HG03103 (cell line): Measurements from ENCODE around the gene CIART.

ENCODE experiments used
- ATAC-seq: cut with Tn5 transposase; IDR thresholded peaks from one replicate; pipeline ENCODE4 v1.9.1; 2021; ENCODE audit warnings: low read depth; ENCODE audit not compliant: unreplicated experiment

CIART gene

GRCh38 chr1:150259758-150260669 is 22.3 kb upstream of the CIART start:
- ATAC-seq: no peak

DNA sequence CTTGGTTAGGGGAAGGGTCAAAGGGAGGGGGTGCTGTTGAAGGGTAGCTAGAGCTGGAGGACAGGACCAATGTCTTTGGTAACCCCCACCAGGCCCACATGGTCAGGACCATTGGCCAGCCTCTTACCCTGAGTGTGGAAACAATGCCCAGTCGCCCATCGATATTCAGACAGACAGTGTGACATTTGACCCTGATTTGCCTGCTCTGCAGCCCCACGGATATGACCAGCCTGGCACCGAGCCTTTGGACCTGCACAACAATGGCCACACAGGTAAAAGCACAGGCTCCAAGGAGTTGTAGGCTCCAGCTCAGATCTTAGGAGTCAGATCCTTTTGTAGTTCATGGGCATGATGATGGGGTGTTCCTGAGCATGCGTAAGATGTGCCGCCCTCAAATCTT is 21.0 kb upstream of the CIART start:
- ATAC-seq: no peak

- ATAC-seq: no peak
Observed at GRCh38 chr1:150262388-150263320, 19.7 kb upstream of the CIART start.

- ATAC-seq: no peak
Observed at GRCh38 chr1:150263549-150263948, 18.8 kb upstream of the CIART start.

DNA sequence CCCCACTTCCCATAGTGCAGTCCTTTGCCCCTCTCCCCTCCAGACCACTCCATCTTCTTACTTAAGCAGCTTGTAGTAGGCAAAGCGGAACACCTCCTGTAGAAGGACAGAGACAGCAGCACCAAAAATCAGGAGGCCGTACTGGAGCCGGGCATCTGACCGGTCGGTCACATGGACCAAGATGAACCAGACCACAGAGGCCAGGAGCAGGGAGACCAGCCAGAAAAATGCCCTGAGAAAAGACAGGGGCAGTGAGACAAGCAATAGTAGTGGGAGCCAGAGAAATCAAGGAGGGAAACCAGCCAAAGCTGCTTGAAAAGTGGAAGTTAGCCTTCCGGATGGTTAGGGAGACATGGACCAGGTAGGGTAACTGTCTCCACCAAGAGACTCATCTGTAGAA is 14.5 kb upstream of the CIART start:
- no peak for ATAC-seq

DNA sequence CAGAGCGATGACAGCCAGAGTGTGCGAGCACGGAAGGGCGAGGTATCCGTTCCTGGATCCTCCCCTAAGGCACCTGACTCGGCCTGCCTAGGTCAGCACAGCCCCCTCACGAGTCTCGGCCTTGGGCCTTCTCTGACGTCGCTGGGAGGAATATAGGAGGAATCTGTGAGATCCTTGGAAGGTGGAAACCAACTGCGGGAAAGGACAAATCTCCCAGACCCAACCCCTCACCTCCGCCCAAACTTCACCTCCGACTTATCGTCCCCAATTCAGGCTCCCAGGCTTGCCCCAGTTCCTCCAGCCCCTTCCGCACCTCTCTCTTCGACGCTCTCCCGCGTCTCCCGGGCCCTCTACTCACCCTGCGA is 14.0 kb upstream of the CIART start:
- no peak for ATAC-seq

DNA sequence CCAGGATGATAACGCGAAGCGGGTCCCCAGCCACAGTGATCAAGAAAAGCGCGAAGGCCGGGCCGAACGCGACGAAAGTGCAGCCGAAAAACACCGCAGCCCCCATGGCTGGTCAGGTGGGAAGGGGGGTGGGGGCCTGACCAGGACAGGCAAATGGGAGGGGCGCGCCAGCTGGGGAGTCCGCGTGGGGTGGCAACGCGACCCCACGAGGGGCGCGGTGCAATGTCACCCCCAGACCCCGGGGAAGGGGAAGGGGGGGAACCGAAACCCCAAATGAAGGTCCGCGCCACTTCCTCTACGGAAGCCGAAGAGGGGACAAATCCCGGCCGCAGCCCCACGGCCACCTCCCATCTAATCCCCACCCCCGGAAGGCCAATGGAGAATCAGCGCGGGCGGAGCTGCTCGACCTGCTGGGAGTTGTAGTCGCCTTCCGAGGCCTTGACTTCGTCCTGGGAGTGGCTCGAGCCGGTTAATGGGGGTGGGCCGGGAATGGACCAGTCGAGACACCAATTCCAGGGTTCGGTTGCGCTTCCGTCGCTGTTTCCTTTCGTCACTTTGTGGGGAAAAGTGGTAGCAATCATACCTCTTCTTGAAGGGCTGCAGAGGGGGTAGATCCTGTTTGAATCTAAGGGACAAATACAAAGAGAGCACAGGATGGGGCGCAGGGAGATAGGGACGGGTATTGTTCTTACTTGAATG is 13.5 kb upstream of the CIART start, which contains the start of gene APH1A:
Gene APH1A, minus strand, starts transcription at position 312 of the 699 bp plus-strand sequence. Its CDS starts 206 bp downstream, at position 106.
- peak; percentile 85 for ATAC-seq

DNA sequence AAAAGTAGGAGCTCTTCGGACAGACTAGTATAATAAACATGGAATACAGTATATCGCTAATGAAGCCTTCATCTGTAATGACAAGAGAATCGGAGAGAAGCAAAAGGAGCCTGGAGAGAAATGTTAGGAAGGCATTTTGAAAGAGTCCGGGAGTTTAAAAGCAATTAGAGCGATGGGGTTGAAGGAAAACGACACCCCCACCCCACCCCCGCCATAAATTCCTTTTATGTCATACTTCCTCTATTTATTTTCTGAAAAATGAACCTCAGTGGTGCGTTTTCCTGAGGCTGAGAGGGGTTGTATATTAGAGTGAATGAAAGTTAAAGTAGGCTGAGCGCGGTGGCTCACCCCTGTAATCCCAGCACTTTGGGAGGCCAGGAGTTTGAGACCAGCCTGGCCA is 12.9 kb upstream of the CIART start:
- no peak for ATAC-seq

- no peak for ATAC-seq
Observed at GRCh38 chr1:150271291-150271959, 10.9 kb upstream of the CIART start.

DNA sequence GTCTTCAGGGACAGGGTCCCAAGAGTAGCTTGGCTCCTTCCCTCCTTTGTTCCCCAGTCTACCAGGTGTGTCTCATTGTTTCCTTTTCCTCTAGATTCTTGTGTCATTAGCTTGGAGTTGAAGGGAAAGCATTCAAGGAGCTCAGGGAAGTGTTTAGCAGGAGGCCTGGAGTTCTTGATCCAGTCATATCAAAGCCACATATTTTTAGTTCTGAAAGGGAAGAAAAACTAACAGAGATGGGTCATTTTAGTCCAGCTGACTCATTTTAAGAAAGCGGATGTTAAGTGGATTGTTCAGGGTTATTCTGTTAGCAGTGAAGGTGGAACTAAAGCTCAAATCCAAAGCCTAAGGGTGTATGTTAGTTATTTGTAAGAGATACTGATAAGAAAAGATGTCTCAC is 9.0 kb upstream of the CIART start:
- ATAC-seq: no peak

- ATAC-seq: no peak
Observed at GRCh38 chr1:150280138-150280707, 2.1 kb upstream of the CIART start.

- no peak for ATAC-seq
Observed at GRCh38 chr1:150281221-150281757, 1.1 kb upstream of the CIART start.

GRCh38 chr1:150282558-150282958 is 204 bp downstream of the CIART start:
- no peak for ATAC-seq

GRCh38 chr1:150283260-150283659 is 906 bp downstream of the CIART start:
- ATAC-seq: no peak

- ATAC-seq: no peak
Observed at GRCh38 chr1:150288382-150288781, 6.0 kb downstream of the CIART start.

GRCh38 chr1:150288822-150289221 is 6.5 kb downstream of the CIART start:
- no peak for ATAC-seq

DNA sequence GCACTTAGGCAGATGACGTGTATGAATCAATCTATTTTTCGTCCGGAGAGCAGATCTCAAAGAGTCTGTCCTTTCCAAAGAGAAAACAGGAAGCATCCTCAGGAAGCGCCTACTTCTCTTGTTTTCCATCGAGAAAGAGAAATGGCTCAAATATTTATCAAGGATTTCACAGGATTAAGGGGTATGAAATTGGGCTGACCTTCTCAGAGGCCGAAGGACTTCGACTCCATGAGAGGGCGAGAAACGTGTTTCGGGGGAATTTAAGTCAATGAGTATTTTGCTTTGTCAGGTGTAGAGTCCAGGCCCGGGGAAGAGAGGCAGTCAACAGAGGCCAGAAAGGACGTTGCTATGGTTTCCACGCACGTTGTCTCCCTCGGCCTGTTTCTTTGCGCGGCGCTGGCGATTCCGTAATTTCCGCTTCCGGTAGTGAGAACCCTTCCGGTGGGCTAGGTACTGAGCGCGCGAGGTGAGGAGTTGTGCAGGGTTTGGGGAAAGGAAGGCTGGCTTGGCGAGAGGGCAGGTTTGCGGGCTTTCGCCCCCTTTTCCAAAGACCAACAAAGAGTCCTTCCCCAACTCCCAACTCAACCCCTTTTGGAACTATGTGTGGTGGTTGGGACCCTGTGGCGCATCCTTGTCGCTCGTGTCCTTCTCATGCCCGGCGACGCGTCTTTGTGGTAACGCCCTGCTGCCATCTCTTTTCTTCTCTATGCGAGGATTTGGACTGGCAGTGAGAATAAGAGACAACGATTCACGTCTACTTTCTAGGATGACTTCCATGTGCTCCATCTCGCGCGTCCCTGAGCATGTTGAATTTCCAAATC is 11.3 kb downstream of the CIART start, which contains the start of gene MRPS21:
Gene MRPS21, plus strand, starts transcription at position 429 of the 821 bp plus-strand sequence. CDS start 506 bp downstream, outside the sequence.
- ATAC-seq: peak; percentile 89

DNA sequence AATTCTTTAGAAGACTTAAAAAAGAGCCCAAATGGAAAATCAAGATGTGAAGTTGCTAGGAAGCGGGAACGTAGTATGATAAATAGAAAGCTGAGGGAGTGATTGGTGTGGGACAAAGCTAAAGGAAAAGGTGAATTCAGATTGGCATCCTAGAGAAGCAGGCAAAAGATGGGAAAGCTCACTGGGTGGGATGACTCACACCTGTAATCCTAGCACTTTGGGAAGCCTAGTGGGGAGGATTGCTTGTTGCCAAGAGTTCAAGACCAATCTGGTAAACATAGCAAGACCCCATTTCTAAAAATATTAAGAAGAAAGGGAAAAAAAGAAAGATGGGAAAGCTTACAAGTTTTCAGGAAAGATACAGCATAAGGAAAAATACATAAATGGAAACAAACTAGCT is 13.1 kb downstream of the CIART start:
- no peak for ATAC-seq

DNA sequence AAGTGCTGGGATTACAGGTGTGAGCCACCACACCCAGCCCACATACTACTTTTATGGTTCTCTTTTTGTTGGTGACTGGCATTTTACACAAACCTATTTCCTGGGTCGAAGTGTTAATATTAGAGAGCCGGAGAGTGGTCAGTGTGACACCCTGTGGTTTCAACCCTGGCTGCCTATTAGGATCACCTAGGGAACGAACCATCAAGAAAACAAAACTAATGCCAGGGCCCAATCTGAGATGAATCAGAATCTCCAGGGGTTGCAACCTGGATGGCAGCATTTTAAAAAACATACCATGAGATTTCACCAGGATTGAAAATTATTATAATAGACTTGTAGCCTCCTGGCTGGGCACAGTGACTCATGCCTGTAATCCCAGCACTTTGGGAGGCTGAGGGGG is 17.4 kb downstream of the CIART start:
- no peak for ATAC-seq
